AG09319 (cell line): ENCODE data around the gene FASTKD3.
A peak's percentile ranks its signal among the peaks of the same experiment; 100 is the strongest.

ENCODE experiments used
- DNase-seq: peaks from one replicate; pipeline ENCODE4 v3.0.0-alpha.2; 2010; ENCODE audit warnings: low read depth; ENCODE audit errors: extremely low read depth
- TF ChIP-seq, protein P1 (sequence below): IDR thresholded peaks from 2 replicates; pipeline ENCODE4 v1.5.1; 2011; ENCODE audit warnings: low read depth, mild to moderate bottlenecking, inconsistent platforms, low read length, moderate library complexity

The FASTKD3 gene

DNA sequence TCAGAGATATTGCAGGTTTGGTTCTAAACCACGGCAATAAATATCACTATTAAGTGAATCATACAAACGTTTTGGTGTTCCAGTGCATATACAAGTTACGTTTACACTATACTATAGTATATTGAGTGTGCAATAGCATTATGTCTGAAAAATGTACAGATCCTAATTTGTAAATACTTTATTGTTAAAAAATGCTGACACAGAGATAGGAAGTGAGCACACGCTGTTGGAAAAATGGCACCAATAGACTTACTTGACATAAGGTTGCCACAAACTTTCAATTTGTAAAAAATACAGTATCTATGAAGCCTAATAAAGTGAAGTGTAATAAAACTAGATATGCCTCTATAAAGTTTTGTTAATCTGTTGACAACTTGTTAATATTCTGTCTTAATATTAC is 33.8 kb downstream of the FASTKD3 start:
- no peak for DNase-seq
- TF ChIP-seq, protein P1, sequence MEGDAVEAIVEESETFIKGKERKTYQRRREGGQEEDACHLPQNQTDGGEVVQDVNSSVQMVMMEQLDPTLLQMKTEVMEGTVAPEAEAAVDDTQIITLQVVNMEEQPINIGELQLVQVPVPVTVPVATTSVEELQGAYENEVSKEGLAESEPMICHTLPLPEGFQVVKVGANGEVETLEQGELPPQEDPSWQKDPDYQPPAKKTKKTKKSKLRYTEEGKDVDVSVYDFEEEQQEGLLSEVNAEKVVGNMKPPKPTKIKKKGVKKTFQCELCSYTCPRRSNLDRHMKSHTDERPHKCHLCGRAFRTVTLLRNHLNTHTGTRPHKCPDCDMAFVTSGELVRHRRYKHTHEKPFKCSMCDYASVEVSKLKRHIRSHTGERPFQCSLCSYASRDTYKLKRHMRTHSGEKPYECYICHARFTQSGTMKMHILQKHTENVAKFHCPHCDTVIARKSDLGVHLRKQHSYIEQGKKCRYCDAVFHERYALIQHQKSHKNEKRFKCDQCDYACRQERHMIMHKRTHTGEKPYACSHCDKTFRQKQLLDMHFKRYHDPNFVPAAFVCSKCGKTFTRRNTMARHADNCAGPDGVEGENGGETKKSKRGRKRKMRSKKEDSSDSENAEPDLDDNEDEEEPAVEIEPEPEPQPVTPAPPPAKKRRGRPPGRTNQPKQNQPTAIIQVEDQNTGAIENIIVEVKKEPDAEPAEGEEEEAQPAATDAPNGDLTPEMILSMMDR: no peak

- TF ChIP-seq, protein P1: no peak
These were observed 40.6 kb downstream of the FASTKD3 start for GRCh38 chr5:7828269-7828668.

GRCh38 chr5:7827610-7828009 is 41.2 kb downstream of the FASTKD3 start:
- no peak for DNase-seq
- TF ChIP-seq, protein P1: peak; percentile 36

More at GRCh38 chr5:7828269-7828668, 40.6 kb downstream of the FASTKD3 start:
- no peak for DNase-seq

DNA sequence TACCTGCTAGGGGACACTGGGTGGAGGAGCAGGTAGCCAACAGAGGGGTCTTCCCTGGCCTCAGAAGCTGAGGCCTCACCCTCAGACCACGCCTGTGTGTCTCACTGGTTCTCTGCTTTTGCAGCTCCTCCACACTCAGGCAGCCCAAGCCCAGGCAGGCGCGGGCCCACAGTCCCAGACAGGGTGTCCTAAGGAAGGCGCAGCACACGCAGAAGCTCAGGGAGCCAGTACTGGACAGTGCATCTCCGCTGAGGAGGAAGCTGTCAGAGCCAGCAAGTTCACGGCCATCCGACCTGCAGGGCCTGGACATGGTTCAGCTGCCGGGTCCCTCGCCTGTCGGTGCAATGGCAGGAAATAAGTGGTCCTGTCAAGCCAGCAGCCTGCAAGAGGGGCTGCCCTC is 43.2 kb downstream of the FASTKD3 start:
- DNase-seq: no peak
- TF ChIP-seq, protein P1: no peak

- no peak for DNase-seq
- TF ChIP-seq, protein P1: no peak
These were observed 43.8 kb downstream of the FASTKD3 start for GRCh38 chr5:7824995-7825394.

DNA sequence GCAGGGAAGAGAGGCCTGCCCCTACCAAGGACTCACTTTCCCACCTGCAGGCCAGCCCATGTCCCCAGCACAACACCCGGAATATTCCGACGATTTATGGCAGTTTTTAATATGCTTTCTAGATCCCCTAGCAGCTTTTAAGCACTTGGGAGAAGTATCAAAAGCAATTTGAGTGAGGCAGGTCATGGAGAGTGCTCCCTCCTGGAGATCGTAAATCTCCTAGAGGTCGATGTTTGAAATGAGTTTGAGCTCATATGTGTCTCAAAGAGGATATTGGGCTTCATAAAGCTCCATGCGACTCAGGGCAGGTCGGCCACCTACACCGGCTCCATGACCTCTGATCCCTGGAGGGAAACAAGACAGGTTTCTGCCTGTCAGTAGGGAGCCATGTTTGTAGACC is 45.2 kb downstream of the FASTKD3 start:
- TF ChIP-seq, protein P1: no peak
- DNase-seq: no peak

- TF ChIP-seq, protein P1: no peak
- no peak for DNase-seq
These were observed 46.4 kb downstream of the FASTKD3 start for GRCh38 chr5:7822449-7822848.
